Esophagus muscularis mucosa (tissue), 4 donors: ENCODE data around the gene JMJD7.
"Not testable (repeated sequence)": the region's sequence is repeated elsewhere in the genome, so short reads cannot be mapped to it uniquely, and the experiment has no call there.

Experiments
- CTCF ChIP-seq, 3 experiments: fragments of 200-600 bp in 2 of 3; fragments of 450-650 bp in 1 of 3; sonication (generic) in 2 of 3; IDR thresholded peaks; one replicate each; pipeline ENCODE4 v1.5.1; 2017 to 2019; ENCODE audit warnings: antibody characterized with exemption in 3 of 3, mild to moderate bottlenecking in 2 of 3, moderate library complexity in 1 of 3
- EP300 ChIP-seq: sonication (generic); formaldehyde crosslinking; IDR thresholded peaks from one replicate; pipeline ENCODE4 v1.6.1; 2017; ENCODE audit warnings: antibody characterized with exemption
- POLR2A ChIP-seq: fragments of 450-650 bp; IDR thresholded peaks from one replicate; pipeline ENCODE4 v1.6.1; 2017; ENCODE audit warnings: antibody characterized with exemption, moderate library complexity, mild to moderate bottlenecking, low read depth

DNA sequence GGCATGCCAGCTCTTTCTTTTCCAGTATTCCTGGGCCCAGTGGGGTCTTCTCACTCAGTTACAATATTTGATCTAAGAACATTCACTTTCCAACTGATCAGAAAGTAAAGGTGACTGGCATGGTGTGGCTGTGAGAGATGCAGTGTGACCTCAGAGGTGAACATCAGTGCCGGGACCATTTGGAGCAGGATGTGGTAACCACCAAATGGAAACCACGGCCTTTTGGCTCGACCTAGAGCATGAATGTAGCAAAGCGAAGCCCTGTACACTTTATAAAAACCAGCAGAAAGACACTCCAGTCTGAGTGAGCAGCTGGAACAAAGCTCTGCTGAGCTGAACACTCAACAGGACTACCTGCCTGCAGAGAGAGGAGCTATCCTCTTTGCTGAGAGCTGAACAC lies 3.4 kb downstream of the JMJD7 start:
- not testable (repeated sequence) for TF ChIP-seq CTCF (IDR thresholded peaks at IDR 0.05); POLR2A; EP300
